Measurements from ENCODE around the gene TGFB1I1.
A peak's percentile ranks its signal among the peaks of the same experiment; 100 is the strongest.

Gene TGFB1I1

GRCh38 chr16:31508706-31509195, 36.8 kb downstream of the TGFB1I1 start:
- peak overlapping the region; percentile 96 for H3K4me3 ChIP-seq (ENCODE audit: low read length)
- TF ChIP-seq EZH2phosphoT487 (IDR thresholded peaks at IDR 0.05; ENCODE audit: borderline replicate concordance, low read length) (no peak), CTCF (IDR thresholded peaks at IDR 0.05; ENCODE audit: low read depth, low read length, poor library complexity, severe bottlenecking) (no peak)
- peaks cover 33% of the 10 kb centered on the region for H3K4me1 ChIP-seq (ENCODE audit: control insufficient read depth, low read length)
- H3K9me2 ChIP-seq (replicated peaks; ENCODE audit: control insufficient read depth, low read length): no peaks in the 10 kb centered on the region
- peaks cover 6% of the 10 kb centered on the region; the same call in 1 of the 2 replicates for H3K36me3 ChIP-seq (ENCODE audit: control insufficient read depth, low read length)
- no peaks in the 10 kb centered on the region for H4K20me1 ChIP-seq (ENCODE audit: control insufficient read depth, insufficient read depth, low read depth, low read length)
- H3K27ac ChIP-seq (ENCODE audit: low read depth, low read length): peak overlapping the region; percentile 7; the same call in 1 of the 2 replicates
- peak overlapping the region; percentile 85 for H3K4me2 ChIP-seq (ENCODE audit: low read length)
- peaks cover 9% of the 10 kb centered on the region for H3K9me3 ChIP-seq (ENCODE audit: control insufficient read depth, insufficient read depth, low read length)
- H3K79me2 ChIP-seq (ENCODE audit: control insufficient read depth, low read length): peaks cover 20% of the 10 kb centered on the region
- H3F3A ChIP-seq (ENCODE audit: control insufficient read depth, insufficient read depth): peaks cover 7% of the 10 kb centered on the region
- no peaks in the 10 kb centered on the region for H3K27me3 ChIP-seq (ENCODE audit: control insufficient read depth, low read length)

GRCh38 chr16:31513126-31513525, 41.2 kb downstream of the TGFB1I1 start:
- H3K79me2 ChIP-seq (ENCODE audit: control insufficient read depth, low read length): peaks cover 6% of the 10 kb centered on the region
- TF ChIP-seq EZH2phosphoT487 (IDR thresholded peaks at IDR 0.05; ENCODE audit: borderline replicate concordance, low read length): no peak
- TF ChIP-seq CTCF (IDR thresholded peaks at IDR 0.05; ENCODE audit: low read depth, low read length, poor library complexity, severe bottlenecking): no peak
- H3F3A ChIP-seq (ENCODE audit: control insufficient read depth, insufficient read depth): no peaks in the 10 kb centered on the region
- peaks cover 10% of the 10 kb centered on the region for H3K4me1 ChIP-seq (ENCODE audit: control insufficient read depth, low read length)
- no peak overlapping the region for H3K27ac ChIP-seq (ENCODE audit: low read depth, low read length)
- H4K20me1 ChIP-seq (ENCODE audit: control insufficient read depth, insufficient read depth, low read depth, low read length): no peaks in the 10 kb centered on the region
- no peak overlapping the region for H3K4me2 ChIP-seq (ENCODE audit: low read length)
- peaks cover 9% of the 10 kb centered on the region for H3K9me3 ChIP-seq (ENCODE audit: control insufficient read depth, insufficient read depth, low read length)
- H3K4me3 ChIP-seq (ENCODE audit: low read length): no peak overlapping the region
- H3K9me2 ChIP-seq (replicated peaks; ENCODE audit: control insufficient read depth, low read length): no peaks in the 10 kb centered on the region
- no peaks in the 10 kb centered on the region for H3K27me3 ChIP-seq (ENCODE audit: control insufficient read depth, low read length)
- H3K36me3 ChIP-seq (ENCODE audit: control insufficient read depth, low read length): no peaks in the 10 kb centered on the region

- H3K4me1 ChIP-seq (ENCODE audit: control insufficient read depth, low read length): peaks cover 8% of the 10 kb centered on the region
- peaks cover 9% of the 10 kb centered on the region for H3K9me3 ChIP-seq (ENCODE audit: control insufficient read depth, insufficient read depth, low read length)
- H3K9me2 ChIP-seq (replicated peaks; ENCODE audit: control insufficient read depth, low read length): no peaks in the 10 kb centered on the region
- no peak overlapping the region for H3K27ac ChIP-seq (ENCODE audit: low read depth, low read length)
- H3K36me3 ChIP-seq (ENCODE audit: control insufficient read depth, low read length): no peaks in the 10 kb centered on the region
- no peaks in the 10 kb centered on the region for H4K20me1 ChIP-seq (ENCODE audit: control insufficient read depth, insufficient read depth, low read depth, low read length)
- no peak overlapping the region for H3K4me3 ChIP-seq (ENCODE audit: low read length)
- no peak for TF ChIP-seq CTCF (IDR thresholded peaks at IDR 0.05; ENCODE audit: low read depth, low read length, poor library complexity, severe bottlenecking)
- peaks cover under 1% of the 10 kb centered on the region; the same call in 1 of the 2 replicates for H3K79me2 ChIP-seq (ENCODE audit: control insufficient read depth, low read length)
- H3K27me3 ChIP-seq (ENCODE audit: control insufficient read depth, low read length): no peaks in the 10 kb centered on the region
- no peaks in the 10 kb centered on the region for H3F3A ChIP-seq (ENCODE audit: control insufficient read depth, insufficient read depth)
- no peak overlapping the region for H3K4me2 ChIP-seq (ENCODE audit: low read length)
Measured at GRCh38 chr16:31513884-31514283, 41.9 kb downstream of the TGFB1I1 start.
